Coronary artery (tissue), 2 donors: ENCODE data around the gene ITGB8.
A peak's percentile ranks its signal among the peaks of the same experiment; 100 is the strongest.

ENCODE experiments used
- DNase-seq: peaks from one replicate; pipeline ENCODE4 v3.0.0-alpha.2; 2017; ENCODE audit warnings: low spot score
- H3K27ac ChIP-seq, 2 donors: fragments of 200-600 bp; sonication (generic); one replicate each; pipeline ENCODE4 v1.5.1; 2016 to 2019
- H3K4me3 ChIP-seq: fragments of 200-600 bp; sonication (generic); 2 replicates; pipeline ENCODE4 v1.5.1; 2016; ENCODE audit warnings: mild to moderate bottlenecking, moderate library complexity
- TF ChIP-seq, protein P1 (sequence below): fragments of 200-600 bp; sonication (generic); IDR thresholded peaks from one replicate; pipeline ENCODE4 v1.5.1; 2019; ENCODE audit warnings: antibody characterized with exemption

ITGB8 gene

DNA sequence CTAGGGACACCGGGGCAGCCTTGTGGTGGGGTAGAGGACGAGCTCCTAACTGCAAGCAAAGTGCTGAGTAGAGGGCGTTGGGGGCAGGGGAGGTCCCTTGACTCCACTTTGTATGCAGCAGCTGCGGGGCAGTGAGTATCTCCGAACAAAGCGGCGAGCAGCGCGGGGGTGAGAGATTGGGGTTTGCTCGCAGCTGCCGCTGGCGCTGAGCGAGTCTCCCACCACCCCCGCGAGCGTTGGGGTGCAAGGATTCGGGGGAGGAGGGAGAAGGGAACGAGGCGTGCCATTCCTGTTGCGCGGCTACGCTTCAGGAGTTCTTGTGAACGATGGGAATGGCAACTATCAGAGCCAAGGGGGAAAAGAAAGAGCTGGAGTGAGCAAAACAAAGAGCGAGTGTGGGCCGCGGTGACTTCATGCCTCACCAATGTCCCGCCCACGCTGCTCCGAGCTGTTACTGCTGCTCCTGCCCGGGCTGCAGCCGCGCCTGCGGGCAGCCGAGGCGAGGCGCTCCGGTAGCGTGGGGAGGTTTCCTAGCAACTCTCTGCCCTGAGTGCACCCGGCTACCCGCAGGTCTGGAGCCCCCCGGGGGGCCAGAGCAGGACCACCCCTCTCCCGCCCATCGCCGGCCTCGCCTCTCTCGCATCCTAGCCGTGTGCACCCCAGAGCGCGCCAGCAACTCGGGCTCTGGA, at the start of gene ITGB8:
Gene ITGB8, plus strand, starts transcription at position 662 of the 689 bp plus-strand sequence. CDS start 907 bp downstream, outside the sequence.
- peak within 1 kb of the TSS; percentile 89 for H3K4me3 ChIP-seq
- TF ChIP-seq, protein P1, sequence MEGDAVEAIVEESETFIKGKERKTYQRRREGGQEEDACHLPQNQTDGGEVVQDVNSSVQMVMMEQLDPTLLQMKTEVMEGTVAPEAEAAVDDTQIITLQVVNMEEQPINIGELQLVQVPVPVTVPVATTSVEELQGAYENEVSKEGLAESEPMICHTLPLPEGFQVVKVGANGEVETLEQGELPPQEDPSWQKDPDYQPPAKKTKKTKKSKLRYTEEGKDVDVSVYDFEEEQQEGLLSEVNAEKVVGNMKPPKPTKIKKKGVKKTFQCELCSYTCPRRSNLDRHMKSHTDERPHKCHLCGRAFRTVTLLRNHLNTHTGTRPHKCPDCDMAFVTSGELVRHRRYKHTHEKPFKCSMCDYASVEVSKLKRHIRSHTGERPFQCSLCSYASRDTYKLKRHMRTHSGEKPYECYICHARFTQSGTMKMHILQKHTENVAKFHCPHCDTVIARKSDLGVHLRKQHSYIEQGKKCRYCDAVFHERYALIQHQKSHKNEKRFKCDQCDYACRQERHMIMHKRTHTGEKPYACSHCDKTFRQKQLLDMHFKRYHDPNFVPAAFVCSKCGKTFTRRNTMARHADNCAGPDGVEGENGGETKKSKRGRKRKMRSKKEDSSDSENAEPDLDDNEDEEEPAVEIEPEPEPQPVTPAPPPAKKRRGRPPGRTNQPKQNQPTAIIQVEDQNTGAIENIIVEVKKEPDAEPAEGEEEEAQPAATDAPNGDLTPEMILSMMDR: no peak
- peak; percentile 86 for DNase-seq
- peak within 1 kb of the TSS; percentile 90 to 96 for H3K27ac ChIP-seq

DNA sequence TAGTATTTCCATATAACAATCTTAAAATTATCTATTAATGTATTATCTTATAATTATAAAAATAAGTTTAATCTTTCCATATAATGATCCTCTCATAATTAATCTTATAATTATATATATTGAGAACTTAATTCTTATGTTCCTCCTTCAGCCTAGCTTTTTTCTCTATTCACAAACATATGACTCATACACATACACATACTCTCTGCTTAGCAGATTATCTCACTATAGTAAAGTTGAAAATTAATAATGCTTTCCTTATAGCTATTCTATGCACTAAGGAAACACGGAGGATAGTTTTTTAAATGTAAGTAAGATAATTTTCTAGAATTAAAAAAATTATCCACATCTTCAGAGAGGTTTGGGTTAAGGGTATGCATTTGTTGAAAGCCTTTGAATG, 47.7 kb upstream of the ITGB8 start:
- Histone ChIP-seq H3K4me3 (no peak overlapping the region), H3K27ac (no peak overlapping the region)
- no peak for DNase-seq
- TF ChIP-seq, protein P1: no peak

- Histone ChIP-seq H3K4me3 (no peak overlapping the region), H3K27ac (no peak overlapping the region)
- no peak for DNase-seq
- TF ChIP-seq, protein P1: no peak
Observed at GRCh38 chr7:20283385-20283784, 47.3 kb upstream of the ITGB8 start.

DNA sequence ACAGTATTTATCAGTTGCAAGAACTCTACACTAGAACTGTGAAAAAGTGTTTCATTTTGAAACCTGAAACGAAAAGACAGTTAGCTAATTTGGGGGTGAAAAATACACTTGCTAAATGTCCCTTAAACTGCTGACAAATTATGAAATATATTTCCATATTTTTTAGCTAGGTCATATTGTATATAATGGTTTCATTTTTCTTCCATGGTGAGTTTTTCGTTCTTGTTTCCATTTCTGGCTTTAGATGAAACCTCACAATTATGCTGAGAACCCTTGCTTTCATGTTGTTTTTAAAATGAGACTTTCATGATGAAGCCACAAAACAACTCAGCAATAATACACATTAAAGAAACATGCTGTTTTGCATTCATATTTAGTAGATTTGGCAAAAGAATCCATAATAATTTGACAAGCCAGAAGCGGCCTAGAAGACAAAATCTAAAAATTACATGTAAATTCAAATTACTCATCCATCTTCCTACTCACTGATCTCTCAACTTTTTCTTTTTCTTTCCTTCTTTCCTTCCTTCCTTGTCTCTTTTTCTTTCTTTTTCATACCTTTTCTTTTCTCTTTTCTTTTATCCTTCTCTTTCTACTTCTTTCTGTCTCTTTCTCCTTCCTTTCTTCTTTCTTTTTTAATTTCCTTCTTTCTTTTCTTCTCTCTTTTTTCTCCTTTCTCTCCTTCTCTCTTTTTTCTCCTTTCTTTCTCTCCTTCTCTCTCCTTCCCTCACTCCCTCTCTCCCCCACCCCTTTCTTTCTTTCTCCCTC, 46.5 kb upstream of the ITGB8 start:
- TF ChIP-seq, protein P1: no peak
- Histone ChIP-seq H3K27ac (no peak overlapping the region), H3K4me3 (no peak overlapping the region)
- DNase-seq: no peak

DNA sequence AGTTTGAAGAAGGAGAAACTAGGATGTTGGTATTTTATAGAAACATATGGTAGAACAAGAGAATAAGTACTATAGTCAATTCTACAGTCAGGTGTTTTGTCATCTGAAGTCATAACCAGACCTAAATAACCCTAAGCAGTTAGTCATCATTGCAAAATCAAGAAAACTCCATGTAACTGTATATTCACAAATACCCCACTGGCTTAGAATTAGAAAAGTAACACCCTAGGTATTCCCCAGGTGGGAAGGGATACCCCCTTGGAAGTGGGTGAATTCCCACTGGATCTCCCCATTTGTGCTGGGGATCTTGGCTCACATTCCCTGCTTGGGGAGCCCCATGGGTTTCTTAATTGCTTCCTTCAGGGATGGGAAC, 45.9 kb upstream of the ITGB8 start:
- TF ChIP-seq, protein P1: no peak
- DNase-seq: no peak
- Histone ChIP-seq H3K4me3 (no peak overlapping the region), H3K27ac (no peak overlapping the region)

- TF ChIP-seq, protein P1: no peak
- H3K27ac ChIP-seq: no peak overlapping the region
- DNase-seq: no peak
Observed at GRCh38 chr7:20287317-20287716, 43.4 kb upstream of the ITGB8 start.

GRCh38 chr7:20288036-20288435, 42.7 kb upstream of the ITGB8 start:
- no peak for DNase-seq
- H3K4me3 ChIP-seq: no peak overlapping the region
- TF ChIP-seq, protein P1: no peak
- no peak overlapping the region for H3K27ac ChIP-seq

More at GRCh38 chr7:20287317-20287716, 43.4 kb upstream of the ITGB8 start:
- H3K4me3 ChIP-seq: no peak overlapping the region
